ENCODE measurements around the gene PTPRE. TPM values are rescaled to one million over a fixed set of nuclear protein-coding genes. Genes with fewer than 3 reads are reported as not detected.

Gene PTPRE
- total and polyA plus RNA-seq, 2 of the 4 experiments (the other 2 are of a cell fraction), result 0.34 to 0.54 TPM

DNA sequence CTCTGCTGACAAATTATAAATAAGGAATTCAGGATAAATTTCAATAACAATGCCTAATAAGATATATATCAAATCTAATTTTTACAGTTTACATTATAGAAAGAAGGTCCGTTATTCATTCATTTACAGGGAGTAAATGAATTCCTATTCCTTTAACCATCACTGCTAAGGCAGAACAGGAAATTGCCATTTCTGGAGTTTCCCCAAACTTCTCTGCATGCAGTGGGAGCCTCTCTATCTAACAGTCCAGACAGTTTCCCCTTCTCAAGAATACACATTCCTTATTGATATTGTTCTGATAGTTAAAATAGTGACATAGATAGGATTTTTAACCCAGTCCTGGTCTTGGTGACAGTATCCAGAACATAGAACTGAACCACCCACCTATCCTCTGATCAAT lies 195.0 kb downstream of the PTPRE start:
- Histone ChIP-seq H3K4ac (ENCODE audit: low read depth, low read length) (no peak overlapping the region), H4K91ac (ENCODE audit: insufficient read depth, low read depth, low read length) (no peak overlapping the region), H3K14ac (replicated peaks; ENCODE audit: low read depth, low read length) (no peak overlapping the region), H2AFZ (replicated peaks; ENCODE audit: low read length, poor library complexity) (no peak overlapping the region), H3K4me3 (ENCODE audit: insufficient read depth, low read depth, low read length) (no peak overlapping the region), H3K27ac (ENCODE audit: insufficient read depth, low read length) (no peak overlapping the region), H3K9me3 (ENCODE audit: control insufficient read depth, insufficient read depth, low read length) (no peaks in the 10 kb centered on the region), H3K9me1 (ENCODE audit: insufficient read depth, low read length) (0 out of 2 replicates have a peak, but pooled peaks cover 2% of the 10 kb centered on the region), H2AK9ac (replicated peaks; ENCODE audit: low read depth, low read length, poor library complexity) (no peak overlapping the region), H2BK15ac (ENCODE audit: low read depth, low read length) (no peak overlapping the region), H2BK5ac (ENCODE audit: low read depth, low read length, poor library complexity, severe bottlenecking) (no peak overlapping the region), H3K27me3 (ENCODE audit: control insufficient read depth, insufficient read depth, low read length) (no peaks in the 10 kb centered on the region), H3K18ac (ENCODE audit: low read depth, low read length) (no peak overlapping the region), H3K9ac (ENCODE audit: low read depth, low read length) (no peak overlapping the region), H4K5ac (ENCODE audit: low read depth, low read length) (no peak overlapping the region), H3K4me2 (ENCODE audit: low read depth, low read length) (no peak overlapping the region), H4K20me1 (ENCODE audit: insufficient read depth, low read length) (no peaks in the 10 kb centered on the region; the same call in 1 of the 2 replicates), H2BK20ac (ENCODE audit: low read depth, low read length) (no peak overlapping the region), H2BK120ac (ENCODE audit: low read depth, low read length) (no peak overlapping the region), H3K56ac (ENCODE audit: extremely low read depth, insufficient read depth, low read length) (no peak overlapping the region), H3K4me1 (ENCODE audit: control insufficient read depth, insufficient read depth, low read length) (no peaks in the 10 kb centered on the region), H2AK5ac (ENCODE audit: low read depth, low read length) (no peak overlapping the region), H3K79me1 (ENCODE audit: low read depth in 1 of 2, low read length in 2 of 2) (peaks cover 16 to 19% of the 10 kb centered on the region in 2 experiments), H3K36me3 (ENCODE audit: control insufficient read depth, insufficient read depth, low read length) (peaks cover 42% of the 10 kb centered on the region), H4K8ac (ENCODE audit: low read depth in 2 of 2, low read length in 2 of 2) (no peak overlapping the region), H3K23ac (ENCODE audit: low read depth, low read length) (no peak overlapping the region)
- no CpG with 5 or more reads among the region's 1 CpG for WGBS, 2 experiments (ENCODE audit: extremely low coverage in 2 of 2, insufficient read length in 1 of 2)
- dilution Hi-C loops (cut with HindIII; ENCODE audit: low sequenced_read_pairs, unreplicated experiment) (no loop called here), intact Hi-C loops (cut with micrococcal nuclease) (no loop called here), in situ Hi-C loops (cut with MboI; ENCODE audit: low sequenced_read_pairs) (no loop called here)
- BruUV-seq (replicated peaks), result no TSS peak
- ChIA-PET CTCF (interaction anchor here (0.9 kb wide), 1 partner anchor 18 kb away, joined by 3 read pairs; no protein-coding TSS in a partner anchor), POLR2A (ENCODE audit: unreplicated experiment) (no interaction called here)
- ATAC-seq (ENCODE audit: low read depth), result no peak
- DNase-seq, result no peak
- TF ChIP-seq RFX5 (IDR thresholded peaks at IDR 0.05; ENCODE audit: low read depth, low read length) (no peak), RCOR1 (IDR thresholded peaks at IDR 0.05; ENCODE audit: insufficient replicate concordance, low read length) (no peak), CTCF (conservative IDR thresholded peaks at IDR 0.05; ENCODE audit: low read depth, low read length) (no peak), MAZ (IDR thresholded peaks at IDR 0.05; ENCODE audit: borderline replicate concordance, low read depth, low read length) (no peak), SMC3 (IDR thresholded peaks at IDR 0.05; ENCODE audit: low read depth, low read length) (no peak), MAFK (IDR thresholded peaks at IDR 0.05; ENCODE audit: low read depth, low read length) (no peak), NFE2L2 (IDR thresholded peaks at IDR 0.05; ENCODE audit: low read depth, low read length) (no peak), FOS (IDR thresholded peaks at IDR 0.05; ENCODE audit: low read depth, low read length) (no peak), MXI1 (IDR thresholded peaks at IDR 0.05; ENCODE audit: borderline replicate concordance, low read depth, low read length) (no peak), CHD1 (IDR thresholded peaks at IDR 0.05; ENCODE audit: low read depth, low read length) (no peak), BHLHE40 (IDR thresholded peaks at IDR 0.05; ENCODE audit: low read depth, low read length) (no peak), POLR2A (IDR thresholded peaks at IDR 0.05; ENCODE audit: low read depth, low read length) (no peak), RAD21 (IDR thresholded peaks at IDR 0.05; ENCODE audit: low read length) (no peak), CEBPB (IDR thresholded peaks at IDR 0.05; ENCODE audit: low read depth, low read length) (no peak)
- TF ChIP-seq, protein P1, sequence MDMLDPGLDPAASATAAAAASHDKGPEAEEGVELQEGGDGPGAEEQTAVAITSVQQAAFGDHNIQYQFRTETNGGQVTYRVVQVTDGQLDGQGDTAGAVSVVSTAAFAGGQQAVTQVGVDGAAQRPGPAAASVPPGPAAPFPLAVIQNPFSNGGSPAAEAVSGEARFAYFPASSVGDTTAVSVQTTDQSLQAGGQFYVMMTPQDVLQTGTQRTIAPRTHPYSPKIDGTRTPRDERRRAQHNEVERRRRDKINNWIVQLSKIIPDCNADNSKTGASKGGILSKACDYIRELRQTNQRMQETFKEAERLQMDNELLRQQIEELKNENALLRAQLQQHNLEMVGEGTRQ (IDR thresholded peaks at IDR 0.05; ENCODE audit: low read depth, low read length), result no peak
- TF ChIP-seq, protein P2, sequence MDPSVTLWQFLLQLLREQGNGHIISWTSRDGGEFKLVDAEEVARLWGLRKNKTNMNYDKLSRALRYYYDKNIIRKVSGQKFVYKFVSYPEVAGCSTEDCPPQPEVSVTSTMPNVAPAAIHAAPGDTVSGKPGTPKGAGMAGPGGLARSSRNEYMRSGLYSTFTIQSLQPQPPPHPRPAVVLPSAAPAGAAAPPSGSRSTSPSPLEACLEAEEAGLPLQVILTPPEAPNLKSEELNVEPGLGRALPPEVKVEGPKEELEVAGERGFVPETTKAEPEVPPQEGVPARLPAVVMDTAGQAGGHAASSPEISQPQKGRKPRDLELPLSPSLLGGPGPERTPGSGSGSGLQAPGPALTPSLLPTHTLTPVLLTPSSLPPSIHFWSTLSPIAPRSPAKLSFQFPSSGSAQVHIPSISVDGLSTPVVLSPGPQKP (IDR thresholded peaks at IDR 0.05; ENCODE audit: borderline replicate concordance, low read depth, low read length), result no peak
